Motor neuron (in vitro differentiated cells): Measurements from ENCODE around the gene AP3S1. TPM values are rescaled to one million over a fixed set of nuclear protein-coding genes. Genes with fewer than 3 reads are reported as not detected.
"Not testable (repeated sequence)": the region's sequence is repeated elsewhere in the genome, so short reads cannot be mapped to it uniquely, and the experiment has no call there.

ENCODE experiments used
- ATAC-seq, 8 experiments: fragments of 200-7000 bp; cut with Tn5 transposase; replicated peaks in 6 of 8; 2 replicates each; pipeline ENCODE4 v1.8.0; 2021; ENCODE audit warnings: mild to moderate bottlenecking in 8 of 8, moderate library complexity in 8 of 8
- H3K27ac ChIP-seq, 2 donors: fragments of 250-450 bp; sonication (Bioruptor Pico); 2 replicates each; pipeline ENCODE4 v1.9.0; 2021; ENCODE audit warnings: antibody characterized with exemption in 2 of 2, mild to moderate bottlenecking in 2 of 2, moderate library complexity in 1 of 2
- H3K4me1 ChIP-seq, 2 donors: fragments of 250-450 bp; sonication (Bioruptor Pico); replicated peaks in 1 of 2; 2 replicates each; pipeline ENCODE4 v1.6.1; 2021; ENCODE audit warnings: antibody characterized with exemption in 2 of 2, mild to moderate bottlenecking in 2 of 2, moderate library complexity in 1 of 2
- H3K4me3 ChIP-seq, 5 donors: fragments of 250-450 bp; sonication (Bioruptor Pico); 2 replicates each; pipeline ENCODE4 v1.9.0; 2021; ENCODE audit warnings: antibody characterized with exemption in 5 of 5, mild to moderate bottlenecking in 5 of 5, moderate library complexity in 4 of 5
- WGBS, 10 experiments: fragments of 450-650 bp; shearing (Covaris generic); methylation state at CpG; one replicate each; pipeline ENCODE4 v1.0.0; 2022; 5-methylcytosine and 5-hydroxymethylcytosine counted together
- in situ Hi-C, 9 experiments: fragments of 400-800 bp; cut with MboI; loops; one replicate each; pipeline ENCODE4 v1.15.0; 2021; ENCODE audit warnings: low sequenced_read_pairs in 9 of 9, low pct_unique_long_range_greater_than_20kb in 2 of 9; ENCODE audit not compliant: unreplicated experiment in 9 of 9
- total RNA-seq, 8 experiments: library from RNA; unstranded; fragments of 300-600 nt; gene quantifications; 2 replicates each; pipeline versions ENCODE4 v1.2.3 to v1.2.4, GENCODE V29; 2022

The AP3S1 gene
- total RNA-seq, 8 experiments from 2014 or later = 35.4 to 92.3 (median 59.6) TPM

DNA sequence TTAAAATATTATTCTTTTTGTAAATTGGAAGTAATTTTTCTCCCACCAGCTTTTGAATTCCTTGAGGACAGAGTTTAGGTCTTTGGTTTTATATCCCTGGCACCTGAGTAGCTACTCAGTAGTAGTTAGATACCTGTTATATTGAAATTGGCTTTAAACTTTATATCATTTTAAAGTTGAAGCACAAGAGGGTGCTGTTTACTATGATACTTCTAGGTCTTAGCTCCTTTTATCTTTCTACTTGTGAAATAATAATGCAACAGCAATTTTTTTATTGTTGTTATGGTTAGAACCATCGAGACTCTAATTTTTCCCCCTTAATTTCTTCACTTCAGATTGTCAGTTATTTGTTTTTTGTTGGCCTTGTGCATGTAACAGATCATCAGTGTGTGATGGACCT is 46.3 kb downstream of the AP3S1 start:
- 11 to 100% (median 69%) methylated on average over 1 of the region's 1 CpG; no CpG with 5 or more reads in 2 of the 10 experiments for WGBS, 10 experiments
- in situ Hi-C loops = loop anchor here in 2 of 9 experiments (25.0 kb wide), 1 partner anchor 174 kb away; no protein-coding TSS in a partner anchor
- H3K27ac ChIP-seq = no peak overlapping the region
- ATAC-seq = peak in 2 of 8 experiments; percentile 26 to 33
- H3K4me3 ChIP-seq = no peak overlapping the region
- H3K4me1 ChIP-seq = no peaks in the 10 kb centered on the region

DNA sequence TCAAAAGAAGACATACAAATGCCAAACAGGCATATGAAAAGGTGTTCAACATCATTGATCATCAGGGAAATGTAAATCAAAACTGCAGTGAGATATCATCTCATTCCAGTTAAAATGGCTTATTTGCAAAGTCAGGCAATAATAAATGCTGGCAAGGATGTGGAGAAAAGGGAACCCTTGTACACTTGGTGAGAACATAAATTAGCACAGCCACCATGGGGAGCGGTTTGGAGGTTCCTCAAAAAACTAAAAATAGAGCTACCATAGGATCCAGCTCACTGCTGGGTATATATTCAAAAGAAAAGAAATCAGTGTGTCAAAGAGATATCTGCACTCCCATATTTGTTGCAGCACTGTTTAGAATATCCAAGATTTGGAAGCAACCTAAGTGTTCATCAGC is 50.3 kb downstream of the AP3S1 start:
- H3K4me3 ChIP-seq = no peak overlapping the region
- whole genome bisulfite sequencing, 10 experiments = 67 to 100% (median 100%) methylated on average over 1 of the region's 1 CpG; no CpG with 5 or more reads in 1 of the 10 experiments
- in situ Hi-C loops = loop anchor here in 2 of 9 experiments (25.0 kb wide), 1 partner anchor 170 kb away; no protein-coding TSS in a partner anchor
- no peak overlapping the region for H3K27ac ChIP-seq
- H3K4me1 ChIP-seq = no peaks in the 10 kb centered on the region
- no peak for ATAC-seq

GRCh38 chr5:115894342-115894741 is 52.6 kb downstream of the AP3S1 start:
- Histone ChIP-seq H3K4me1 (no peaks in the 10 kb centered on the region), H3K4me3 (no peak overlapping the region), H3K27ac (no peak overlapping the region)
- 60 to 100% (median 90%) methylated on average over 1 to 3 of the region's 3 CpGs; no CpG with 5 or more reads in 1 of the 10 experiments for WGBS, 10 experiments
- no peak for ATAC-seq
- in situ Hi-C loops = loop anchor here in 2 of 9 experiments (25.0 kb wide), 1 partner anchor 168 kb away; no protein-coding TSS in a partner anchor

GRCh38 chr5:115895821-115896220 is 54.1 kb downstream of the AP3S1 start:
- H3K4me3 ChIP-seq = no peak overlapping the region
- no peak overlapping the region for H3K27ac ChIP-seq
- no peak for ATAC-seq
- WGBS, 10 experiments = 66 to 100% (median 85%) methylated on average over 2 to 3 of the region's 3 CpGs
- H3K4me1 ChIP-seq = no peaks in the 10 kb centered on the region
- in situ Hi-C loops = loop anchor here in 2 of 9 experiments (25.0 kb wide), 1 partner anchor 166 kb away; no protein-coding TSS in a partner anchor

- H3K4me1 ChIP-seq = no peaks in the 10 kb centered on the region
- no peak for ATAC-seq
- H3K4me3 ChIP-seq = no peak overlapping the region
- no peak overlapping the region for H3K27ac ChIP-seq
- WGBS, 10 experiments = 33 to 100% (median 83%) methylated on average over 1 of the region's 1 CpG; no CpG with 5 or more reads in 6 of the 10 experiments
- in situ Hi-C loops = loop anchor here in 2 of 9 experiments (25.0 kb wide), 1 partner anchor 164 kb away; no protein-coding TSS in a partner anchor
Observed at GRCh38 chr5:115898656-115899055, 56.9 kb downstream of the AP3S1 start.

DNA sequence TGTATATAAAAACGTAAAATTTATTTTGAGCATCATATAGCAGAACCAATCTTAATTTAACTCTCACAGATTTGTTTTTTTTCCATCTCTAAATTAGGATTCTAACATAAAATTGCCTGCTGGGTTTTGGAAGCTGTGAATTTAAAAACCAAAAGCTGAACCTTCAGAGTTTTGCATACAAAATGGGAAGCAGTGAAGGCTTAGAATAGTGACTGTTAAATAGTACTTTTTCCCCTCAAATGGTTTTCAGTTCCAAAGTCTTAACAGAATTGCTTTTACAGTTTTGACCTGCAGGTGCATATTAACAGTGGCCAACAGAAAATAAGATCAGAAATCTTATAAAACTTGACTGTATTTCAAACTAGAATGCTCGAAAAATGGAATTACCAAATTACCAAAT is 65.4 kb downstream of the AP3S1 start:
- 57 to 100% (median 93%) methylated on average over 1 to 2 of the region's 2 CpGs for WGBS, 10 experiments
- in situ Hi-C loops = no loop called here
- Histone ChIP-seq H3K27ac (no peak overlapping the region), H3K4me1 (peaks cover 0 to 2% of the 10 kb centered on the region in 2 donors), H3K4me3 (no peak overlapping the region)
- no peak for ATAC-seq

DNA sequence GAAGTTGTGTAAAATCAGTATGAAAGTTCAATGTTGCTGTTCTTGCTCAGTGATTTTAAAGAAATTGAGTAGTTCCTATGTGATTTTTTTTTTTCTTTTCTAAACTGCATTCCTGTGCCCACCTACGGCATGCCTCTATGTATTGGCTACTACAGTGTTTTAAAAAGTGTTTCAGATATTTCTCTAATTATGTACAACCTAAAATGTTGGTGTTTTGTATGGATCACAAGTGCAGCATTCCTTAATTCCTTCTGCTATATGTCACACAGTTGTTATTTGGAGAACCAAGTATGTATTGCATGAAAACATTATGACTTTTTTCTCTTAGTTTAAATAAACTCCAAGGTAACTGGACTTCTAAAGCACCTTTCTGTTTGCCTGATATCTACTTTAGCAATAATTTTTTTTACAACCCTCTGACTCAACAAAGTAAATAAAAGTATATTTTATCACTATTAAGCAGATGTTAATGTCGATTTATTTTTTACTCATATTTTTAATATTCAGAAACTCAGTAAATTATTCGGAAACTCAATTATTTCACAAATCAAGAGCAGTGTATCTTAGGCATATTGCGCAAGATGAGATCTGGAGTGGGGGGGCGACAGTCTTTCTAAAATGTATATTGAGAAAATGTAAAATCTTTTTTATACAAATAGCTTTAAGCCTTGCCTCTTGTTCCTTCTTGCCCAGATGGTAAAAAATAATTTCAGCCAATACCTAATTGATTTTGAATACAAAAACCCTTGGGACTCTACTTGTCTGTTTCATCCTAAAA is 72.1 kb downstream of the AP3S1 start:
- not testable (repeated sequence) for ATAC-seq

GRCh38 chr5:115920171-115920725 is 78.5 kb downstream of the AP3S1 start:
- Histone ChIP-seq H3K4me3 (no peak overlapping the region), H3K27ac (no peak overlapping the region), H3K4me1 (no peaks in the 10 kb centered on the region)
- no peak for ATAC-seq
- in situ Hi-C loops = no loop called here
- WGBS, 10 experiments = 61 to 100% (median 83%) methylated on average over 1 to 3 of the region's 3 CpGs; no CpG with 5 or more reads in 4 of the 10 experiments

More for the DNA sequence above, 72.1 kb downstream of the AP3S1 start:
- H3K4me3 ChIP-seq, H3K4me1 ChIP-seq, in situ Hi-C loops, H3K27ac ChIP-seq: not testable (repeated sequence)
- 77 to 100% (median 94%) methylated on average over 1 to 5 of the region's 5 CpGs for WGBS, 10 experiments

GRCh38 chr5:115928578-115929407 is 87.1 kb downstream of the AP3S1 start:
- in situ Hi-C loops, H3K27ac ChIP-seq, ATAC-seq, H3K4me1 ChIP-seq, H3K4me3 ChIP-seq: not testable (repeated sequence)
- WGBS, 10 experiments = 11 to 100% (median 91%) methylated on average over 1 to 7 of the region's 12 CpGs; no CpG with 5 or more reads in 2 of the 10 experiments

- H3K4me1 ChIP-seq, H3K27ac ChIP-seq, H3K4me3 ChIP-seq, in situ Hi-C loops, ATAC-seq: not testable (repeated sequence)
- 59 to 97% (median 88%) methylated on average over 6 to 17 of the region's 17 CpGs for WGBS, 10 experiments
Observed at GRCh38 chr5:115930171-115930570, 88.4 kb downstream of the AP3S1 start.

DNA sequence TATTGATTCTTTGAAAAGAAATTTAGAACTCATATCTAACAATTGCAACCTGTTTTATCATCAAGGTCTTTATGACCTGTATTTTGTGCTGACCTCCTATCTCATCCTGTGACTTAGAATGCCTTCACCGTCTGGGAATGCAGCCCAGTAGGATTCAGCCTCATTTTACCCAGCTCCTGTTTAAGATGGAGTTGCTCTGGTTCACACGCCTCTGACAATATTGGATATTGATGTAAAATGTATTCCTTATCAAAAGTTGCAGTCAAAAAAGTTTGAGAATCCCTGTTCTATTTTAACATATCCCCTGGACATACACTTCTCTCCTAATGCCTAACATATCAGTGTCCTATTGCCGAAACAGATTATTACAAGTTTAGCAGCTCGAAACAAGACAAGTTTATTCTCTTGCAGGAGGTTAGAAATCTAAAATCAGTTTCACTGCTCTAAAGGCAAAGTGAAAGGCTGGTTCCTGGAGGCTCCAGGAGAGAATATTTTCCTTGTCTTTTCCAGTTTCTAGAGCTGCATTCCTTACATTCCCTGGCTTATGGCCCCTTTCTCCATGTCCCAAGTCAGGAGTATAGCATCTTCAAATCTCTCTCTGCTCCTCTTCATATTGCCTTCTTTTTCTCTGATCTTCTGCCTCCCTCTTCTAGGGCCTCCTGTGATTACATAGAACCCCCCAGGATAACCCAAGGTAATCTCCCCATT is 89.0 kb downstream of the AP3S1 start:
- H3K4me3 ChIP-seq = no peak overlapping the region
- in situ Hi-C loops = no loop called here
- H3K27ac ChIP-seq = no peak overlapping the region
- no peak for ATAC-seq
- WGBS, 10 experiments = 72 to 100% (median 90%) methylated on average over 1 to 4 of the region's 4 CpGs; no CpG with 5 or more reads in 2 of the 10 experiments
- H3K4me1 ChIP-seq = no peaks in the 10 kb centered on the region

DNA sequence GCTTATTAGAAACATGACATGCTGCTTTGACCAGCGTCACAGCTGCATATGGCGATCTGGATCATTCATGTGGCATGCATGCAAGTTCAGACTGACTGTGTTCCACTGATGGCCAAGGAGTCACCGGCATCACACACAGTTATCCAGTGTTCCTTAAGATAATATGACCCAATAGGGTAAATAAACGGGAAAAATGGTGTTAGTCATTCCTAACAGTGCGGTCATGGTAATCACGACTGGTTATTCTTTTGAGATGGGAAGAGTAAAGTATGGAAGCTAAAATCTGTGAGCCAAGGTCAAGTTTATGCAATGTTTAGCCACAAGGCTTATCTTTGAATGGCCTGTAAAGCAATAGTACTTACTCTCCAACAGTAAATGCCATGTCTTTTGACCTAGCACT is 91.3 kb downstream of the AP3S1 start:
- Histone ChIP-seq H3K4me1 (no peaks in the 10 kb centered on the region), H3K4me3 (no peak overlapping the region), H3K27ac (no peak overlapping the region)
- in situ Hi-C loops = no loop called here
- WGBS, 10 experiments = 54 to 100% (median 91%) methylated on average over 2 to 6 of the region's 6 CpGs
- ATAC-seq = no peak
